Tibial artery (tissue), 4 donors: Measurements from ENCODE around the gene POTEC.
"Not testable (repeated sequence)": the region's sequence is repeated elsewhere in the genome, so short reads cannot be mapped to it uniquely, and the experiment has no call there.

Experiments used
- DNase-seq, 2 donors: peaks; one replicate each; pipeline ENCODE4 v3.0.0-alpha.2; 2019
- H3K27ac ChIP-seq, 2 donors: fragments of 200-600 bp; sonication (generic) in 1 of 2; 1 replicate in 1 of 2; 2 replicates in 1 of 2; pipeline ENCODE4 v1.5.1; 2018 to 2019; ENCODE audit warnings: mild to moderate bottlenecking in 1 of 2
- H3K27me3 ChIP-seq, 2 donors: fragments of 200-600 bp; sonication (generic) in 1 of 2; one replicate each; pipeline versions ENCODE4 v1.5.1 to v1.6.0; 2016 to 2019
- H3K36me3 ChIP-seq, 3 donors: fragments of 200-600 bp; sonication (generic) in 2 of 3; one replicate each; pipeline ENCODE4 v1.5.1; 2016 to 2019; ENCODE audit warnings: mild to moderate bottlenecking in 2 of 3
- H3K4me1 ChIP-seq, 4 donors: fragments of 200-600 bp; sonication (generic) in 2 of 4; 1 replicate in 3 of 4; 2 replicates in 1 of 4; pipeline ENCODE4 v1.5.1; 2016 to 2019
- H3K4me3 ChIP-seq, 2 donors: fragments of 200-600 bp; sonication (generic) in 1 of 2; 1 replicate in 1 of 2; 2 replicates in 1 of 2; pipeline ENCODE4 v1.5.1; 2018 to 2019; ENCODE audit warnings: mild to moderate bottlenecking in 2 of 2
- H3K9me3 ChIP-seq, 3 donors: fragments of 200-600 bp; sonication (generic) in 1 of 3; one replicate each; pipeline ENCODE4 v1.5.1; 2016 to 2019
- intact Hi-C: fragments of 100-400 bp; cut with DNase I; formaldehyde crosslinking; loops from one replicate; pipeline ENCODE4 v1.15.0; 2023; ENCODE audit warnings: low total_unique reads
- TF ChIP-seq, protein P1 (sequence below), 2 experiments: fragments of 200-600 bp in 1 of 2; fragments of 450-650 bp in 1 of 2; IDR thresholded peaks; one replicate each; pipeline ENCODE4 v1.5.1; 2017 to 2019; ENCODE audit warnings: antibody characterized with exemption in 2 of 2, mild to moderate bottlenecking in 1 of 2, moderate library complexity in 1 of 2

POTEC gene

DNA sequence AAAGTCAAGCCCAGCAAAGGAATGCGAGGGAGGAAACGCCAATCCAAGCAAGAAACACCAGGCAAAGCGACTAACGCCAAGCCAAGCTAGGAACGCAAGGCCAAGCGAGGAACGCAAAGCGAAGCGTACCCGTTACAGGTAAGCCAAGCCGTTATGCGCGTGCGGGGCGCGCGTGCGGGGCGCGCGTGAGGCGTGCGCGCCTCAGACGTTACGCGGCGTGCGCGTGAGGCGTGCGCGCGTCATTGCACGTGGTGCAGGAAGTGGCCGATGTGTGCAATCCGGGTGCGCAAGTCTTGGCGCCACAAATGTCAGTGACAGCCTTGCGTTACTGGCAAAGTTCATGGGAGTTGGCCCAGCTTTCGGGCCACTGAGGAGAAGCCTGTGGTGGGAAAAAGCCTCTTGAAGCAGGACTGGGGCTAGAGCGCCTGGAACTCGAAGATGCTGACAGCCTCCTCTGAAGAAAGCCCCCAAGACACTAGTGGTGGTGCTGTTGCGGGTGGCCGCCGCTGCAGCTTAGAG, at the start of gene POTEC:
Gene POTEC, minus strand, starts transcription at position 155 of the 519 bp plus-strand sequence. CDS start 454 bp downstream, outside the sequence.
- H3K27me3 ChIP-seq, DNase-seq, H3K4me3 ChIP-seq, intact Hi-C loops, H3K4me1 ChIP-seq, H3K9me3 ChIP-seq, H3K27ac ChIP-seq, H3K36me3 ChIP-seq: not testable (repeated sequence)

DNA sequence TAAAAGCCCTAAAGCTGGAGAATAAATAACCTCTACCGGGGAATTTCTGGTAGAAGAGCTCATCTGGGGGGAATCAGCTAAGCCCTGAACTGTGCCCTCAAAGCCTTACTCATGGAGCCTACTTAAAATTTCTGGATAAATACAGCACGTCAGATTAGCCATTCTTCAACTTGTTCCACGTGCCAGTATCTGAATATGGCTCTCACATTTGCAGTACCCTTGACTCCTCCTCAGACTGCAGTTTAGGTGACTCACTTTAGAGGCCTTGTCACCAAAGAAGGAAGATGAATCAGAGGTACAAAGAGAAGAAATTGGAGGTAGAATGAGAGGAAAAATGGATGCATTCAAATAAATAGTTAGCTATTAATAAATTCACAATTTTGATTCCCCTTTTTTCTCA, 34.6 kb upstream of the POTEC start:
- Histone ChIP-seq H3K36me3 (no peaks in the 10 kb centered on the region), H3K27ac (no peak overlapping the region), H3K4me3 (no peak overlapping the region), H3K9me3 (no peaks in the 10 kb centered on the region), H3K4me1 (no peaks in the 10 kb centered on the region), H3K27me3 (no peaks in the 10 kb centered on the region)
- intact Hi-C loops: no loop called here
- TF ChIP-seq, protein P1, sequence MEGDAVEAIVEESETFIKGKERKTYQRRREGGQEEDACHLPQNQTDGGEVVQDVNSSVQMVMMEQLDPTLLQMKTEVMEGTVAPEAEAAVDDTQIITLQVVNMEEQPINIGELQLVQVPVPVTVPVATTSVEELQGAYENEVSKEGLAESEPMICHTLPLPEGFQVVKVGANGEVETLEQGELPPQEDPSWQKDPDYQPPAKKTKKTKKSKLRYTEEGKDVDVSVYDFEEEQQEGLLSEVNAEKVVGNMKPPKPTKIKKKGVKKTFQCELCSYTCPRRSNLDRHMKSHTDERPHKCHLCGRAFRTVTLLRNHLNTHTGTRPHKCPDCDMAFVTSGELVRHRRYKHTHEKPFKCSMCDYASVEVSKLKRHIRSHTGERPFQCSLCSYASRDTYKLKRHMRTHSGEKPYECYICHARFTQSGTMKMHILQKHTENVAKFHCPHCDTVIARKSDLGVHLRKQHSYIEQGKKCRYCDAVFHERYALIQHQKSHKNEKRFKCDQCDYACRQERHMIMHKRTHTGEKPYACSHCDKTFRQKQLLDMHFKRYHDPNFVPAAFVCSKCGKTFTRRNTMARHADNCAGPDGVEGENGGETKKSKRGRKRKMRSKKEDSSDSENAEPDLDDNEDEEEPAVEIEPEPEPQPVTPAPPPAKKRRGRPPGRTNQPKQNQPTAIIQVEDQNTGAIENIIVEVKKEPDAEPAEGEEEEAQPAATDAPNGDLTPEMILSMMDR (IDR thresholded peaks at IDR 0.05): no peak
- DNase-seq: no peak

DNA sequence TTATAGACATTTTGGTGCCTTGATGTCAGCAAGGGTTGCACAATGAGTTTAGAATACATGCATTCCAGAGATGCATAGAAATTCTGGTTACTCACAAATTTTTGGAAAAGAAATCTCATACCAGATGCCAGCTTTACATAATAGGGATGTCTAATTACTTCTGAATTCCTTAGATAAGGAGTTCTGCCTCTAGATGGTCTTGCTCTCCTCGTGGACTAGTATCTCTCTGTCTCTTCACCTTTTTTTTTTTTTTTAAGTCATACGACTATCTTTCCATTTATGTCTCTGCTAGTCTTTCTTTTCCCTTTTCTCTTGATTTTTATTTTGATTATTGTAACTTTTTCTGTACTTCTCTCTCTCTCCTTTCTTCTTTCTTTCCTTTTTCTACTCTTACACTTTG, 16.1 kb upstream of the POTEC start:
- H3K9me3 ChIP-seq, H3K36me3 ChIP-seq, H3K27me3 ChIP-seq, H3K4me3 ChIP-seq, intact Hi-C loops, H3K4me1 ChIP-seq, H3K27ac ChIP-seq, DNase-seq: not testable (repeated sequence)

GRCh38 chr18:14531659-14532058, 11.7 kb downstream of the POTEC start:
- DNase-seq, H3K4me3 ChIP-seq, intact Hi-C loops: not testable (repeated sequence)

DNA sequence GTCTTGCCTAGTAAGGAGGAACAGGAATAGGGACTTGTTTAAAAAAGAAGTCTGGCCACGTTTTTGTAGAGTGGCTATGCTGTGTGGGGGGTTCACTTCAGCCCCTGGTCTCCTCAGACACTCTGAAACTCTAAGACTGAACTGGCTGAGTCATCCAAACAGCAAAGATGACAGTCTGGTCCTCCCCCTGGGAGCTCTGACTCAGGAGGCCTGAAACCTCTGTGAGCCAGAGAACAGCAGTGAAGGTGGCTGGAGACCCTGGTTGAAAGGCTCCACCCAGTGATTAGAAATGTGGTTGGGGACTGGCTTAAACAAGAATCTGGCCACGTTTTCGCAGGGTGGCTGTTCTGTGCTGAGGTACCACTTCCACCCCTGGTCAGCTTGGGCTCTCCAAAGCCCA, 32.7 kb downstream of the POTEC start:
- DNase-seq, H3K4me1 ChIP-seq, H3K4me3 ChIP-seq, H3K9me3 ChIP-seq, H3K27me3 ChIP-seq, intact Hi-C loops, H3K36me3 ChIP-seq, H3K27ac ChIP-seq: not testable (repeated sequence)

More at GRCh38 chr18:14531659-14532058, 11.7 kb downstream of the POTEC start:
- H3K36me3 ChIP-seq, H3K27me3 ChIP-seq, H3K4me1 ChIP-seq, H3K9me3 ChIP-seq, H3K27ac ChIP-seq: not testable (repeated sequence)

DNA sequence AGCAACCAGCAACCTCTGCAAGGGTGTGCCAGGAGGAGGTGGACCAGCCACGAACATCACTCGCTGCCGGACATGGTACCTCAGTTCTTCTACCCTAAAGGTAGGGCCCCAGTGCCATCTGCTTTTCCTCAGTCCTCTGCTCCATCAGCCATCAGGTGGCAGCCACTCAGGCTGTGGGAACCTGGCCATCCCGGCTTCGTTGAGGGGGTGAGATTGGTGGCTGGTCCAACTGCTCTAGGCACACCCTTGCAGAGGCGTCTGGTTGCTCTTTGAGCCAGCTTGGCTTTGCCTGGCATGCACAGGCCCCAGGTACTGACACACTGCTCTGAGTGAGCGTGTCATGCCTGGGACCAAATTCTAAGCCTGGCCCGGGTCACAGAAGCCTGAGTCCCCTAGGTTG, 39.7 kb downstream of the POTEC start:
- H3K27ac ChIP-seq, H3K4me3 ChIP-seq, H3K4me1 ChIP-seq, DNase-seq, intact Hi-C loops, H3K27me3 ChIP-seq, H3K36me3 ChIP-seq, H3K9me3 ChIP-seq: not testable (repeated sequence)

DNA sequence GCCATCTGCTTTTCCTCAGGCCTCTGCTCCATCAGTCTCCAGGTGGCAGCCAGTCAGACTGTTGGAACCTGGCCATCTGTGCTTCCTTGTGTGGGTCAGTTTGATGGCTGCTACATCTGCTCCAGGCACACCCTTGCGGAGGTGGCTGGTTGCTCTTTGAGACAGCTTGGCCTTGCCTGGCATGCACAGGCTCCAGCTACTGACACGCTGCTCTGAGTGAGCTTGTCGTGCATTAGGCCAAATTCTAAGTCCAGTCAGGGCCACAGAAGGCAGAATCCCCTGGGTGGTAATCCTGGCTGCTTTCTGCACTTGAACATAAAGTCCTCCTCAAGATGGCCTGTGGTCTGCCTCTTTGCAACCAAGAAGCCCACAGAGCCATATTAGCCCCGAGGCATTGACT, 41.5 kb downstream of the POTEC start:
- H3K4me1 ChIP-seq, H3K9me3 ChIP-seq, H3K4me3 ChIP-seq, H3K36me3 ChIP-seq, H3K27me3 ChIP-seq, DNase-seq, H3K27ac ChIP-seq, intact Hi-C loops: not testable (repeated sequence)

- H3K9me3 ChIP-seq, DNase-seq, intact Hi-C loops, H3K36me3 ChIP-seq, H3K27ac ChIP-seq, H3K4me1 ChIP-seq, H3K4me3 ChIP-seq, H3K27me3 ChIP-seq: not testable (repeated sequence)
These were observed 54.0 kb downstream of the POTEC start for GRCh38 chr18:14489256-14490014.

DNA sequence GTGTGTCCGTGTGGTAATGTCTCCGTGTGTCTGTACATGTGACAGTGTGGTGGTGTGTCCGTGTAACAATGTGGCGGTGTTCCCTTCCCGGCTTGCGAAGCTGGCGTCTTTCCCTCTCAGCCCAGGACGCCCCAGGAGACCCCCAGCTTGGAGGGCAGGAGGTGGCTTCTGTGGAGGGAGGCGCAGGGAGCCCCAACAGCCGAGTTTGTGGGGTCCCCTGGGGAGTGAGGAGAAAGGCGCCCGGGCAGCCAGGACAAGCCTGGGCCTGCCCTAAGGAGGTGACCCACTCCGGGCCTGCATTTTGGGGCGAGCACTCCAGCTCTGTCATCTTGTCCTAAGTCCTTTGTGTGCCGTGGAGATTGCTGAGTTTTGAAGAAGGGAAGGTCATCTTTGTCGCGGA, 54.6 kb downstream of the POTEC start:
- H3K27ac ChIP-seq, H3K36me3 ChIP-seq, intact Hi-C loops, DNase-seq, H3K9me3 ChIP-seq, H3K4me3 ChIP-seq, H3K27me3 ChIP-seq, H3K4me1 ChIP-seq: not testable (repeated sequence)

DNA sequence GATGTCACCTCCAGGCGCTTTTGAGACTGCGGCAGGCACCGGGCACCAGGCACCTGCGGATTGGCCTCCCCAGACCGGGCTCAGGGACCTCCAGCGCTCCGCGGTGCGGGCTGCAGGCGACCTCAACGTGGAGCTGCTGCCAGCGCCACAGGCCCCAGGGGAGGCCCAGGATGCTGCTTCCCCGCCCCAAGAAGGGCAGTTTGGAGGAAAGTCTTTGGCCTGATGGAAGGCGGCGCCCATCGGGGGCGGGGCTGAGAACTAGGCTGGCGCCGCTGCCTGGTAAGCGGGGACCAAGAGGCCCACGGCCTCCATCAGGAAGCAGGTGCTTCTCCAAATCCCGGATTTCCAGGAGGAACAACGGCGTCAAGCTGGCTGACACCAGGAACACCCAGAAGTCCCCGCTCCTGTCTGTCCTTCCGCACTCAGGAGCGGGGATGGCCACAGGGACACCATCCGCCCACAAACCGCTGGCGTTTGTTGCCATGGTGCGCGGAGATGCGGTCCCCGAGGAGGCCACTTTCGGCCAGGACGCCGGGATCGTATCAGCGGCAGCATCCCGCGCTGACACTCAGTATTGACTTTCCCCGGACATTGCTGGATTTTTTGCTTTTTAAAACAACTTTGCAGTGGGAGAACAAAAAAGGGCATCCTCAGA, 56.3 kb downstream of the POTEC start:
- H3K4me1 ChIP-seq, DNase-seq, intact Hi-C loops: not testable (repeated sequence)

GRCh38 chr18:14479076-14479475, 64.3 kb downstream of the POTEC start:
- H3K27ac ChIP-seq, DNase-seq, intact Hi-C loops, H3K4me3 ChIP-seq, H3K27me3 ChIP-seq, H3K4me1 ChIP-seq, H3K9me3 ChIP-seq, H3K36me3 ChIP-seq: not testable (repeated sequence)

More for the DNA sequence above, 56.3 kb downstream of the POTEC start:
- not testable (repeated sequence) for H3K27ac ChIP-seq, H3K27me3 ChIP-seq, H3K9me3 ChIP-seq, H3K36me3 ChIP-seq, H3K4me3 ChIP-seq

- H3K9me3 ChIP-seq, intact Hi-C loops, H3K4me1 ChIP-seq, H3K4me3 ChIP-seq, H3K27me3 ChIP-seq, H3K27ac ChIP-seq, H3K36me3 ChIP-seq, DNase-seq: not testable (repeated sequence)
These were observed 67.9 kb downstream of the POTEC start for GRCh38 chr18:14475520-14475919.

DNA sequence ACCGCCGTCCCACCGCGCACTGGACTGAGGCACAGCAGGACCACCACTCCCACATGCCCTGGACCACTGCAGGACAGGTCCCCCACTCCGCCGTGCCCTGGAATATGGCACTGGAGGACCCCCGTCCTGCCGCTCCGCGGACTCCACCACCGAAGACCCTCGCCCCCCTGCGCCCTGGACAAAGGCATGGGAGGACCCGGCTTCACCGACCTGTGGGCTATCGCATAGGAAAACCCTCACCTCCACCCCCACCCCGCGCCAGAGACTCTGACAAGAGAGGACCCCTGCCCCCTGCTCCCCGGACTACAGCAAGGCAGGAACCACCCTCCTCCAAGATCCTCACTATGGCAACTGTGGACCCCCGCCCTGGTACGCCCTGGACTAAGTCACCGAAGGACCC, 68.6 kb downstream of the POTEC start:
- H3K27me3 ChIP-seq, intact Hi-C loops, H3K4me3 ChIP-seq, H3K27ac ChIP-seq, H3K9me3 ChIP-seq, H3K36me3 ChIP-seq, DNase-seq, H3K4me1 ChIP-seq: not testable (repeated sequence)
